ENCODE results near the gene NAA80.

DNA sequence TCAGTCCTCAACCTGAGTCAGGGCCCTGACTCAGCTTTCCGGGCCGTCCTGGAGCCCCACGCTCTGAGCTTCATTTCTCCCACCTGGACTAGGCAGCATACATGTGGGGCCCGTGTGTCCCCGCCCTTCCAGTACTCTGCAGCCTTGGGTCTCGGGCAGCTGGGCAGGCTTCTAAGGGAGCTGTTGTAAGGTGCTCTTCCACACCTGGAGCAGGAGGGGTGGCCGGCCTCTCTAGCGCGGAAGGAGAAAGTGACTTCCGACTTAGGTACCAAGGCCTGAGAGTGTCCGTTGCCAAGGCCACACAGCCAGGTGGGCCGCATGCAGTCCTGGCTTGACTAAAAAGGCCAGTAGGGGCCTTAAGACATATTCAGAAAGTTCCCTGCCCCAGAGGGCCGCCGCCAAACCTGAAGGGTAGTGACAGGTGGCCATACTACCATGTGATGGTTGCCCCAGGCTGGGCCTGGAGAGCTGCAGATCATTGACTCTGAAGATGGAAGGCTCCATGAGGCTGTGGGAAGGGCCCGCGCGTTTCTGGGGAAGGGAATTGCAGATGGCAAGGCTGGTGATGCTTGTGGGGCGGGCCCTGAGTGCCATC is 39.7 kb downstream of the NAA80 start:
- TF ChIP-seq, protein P1, sequence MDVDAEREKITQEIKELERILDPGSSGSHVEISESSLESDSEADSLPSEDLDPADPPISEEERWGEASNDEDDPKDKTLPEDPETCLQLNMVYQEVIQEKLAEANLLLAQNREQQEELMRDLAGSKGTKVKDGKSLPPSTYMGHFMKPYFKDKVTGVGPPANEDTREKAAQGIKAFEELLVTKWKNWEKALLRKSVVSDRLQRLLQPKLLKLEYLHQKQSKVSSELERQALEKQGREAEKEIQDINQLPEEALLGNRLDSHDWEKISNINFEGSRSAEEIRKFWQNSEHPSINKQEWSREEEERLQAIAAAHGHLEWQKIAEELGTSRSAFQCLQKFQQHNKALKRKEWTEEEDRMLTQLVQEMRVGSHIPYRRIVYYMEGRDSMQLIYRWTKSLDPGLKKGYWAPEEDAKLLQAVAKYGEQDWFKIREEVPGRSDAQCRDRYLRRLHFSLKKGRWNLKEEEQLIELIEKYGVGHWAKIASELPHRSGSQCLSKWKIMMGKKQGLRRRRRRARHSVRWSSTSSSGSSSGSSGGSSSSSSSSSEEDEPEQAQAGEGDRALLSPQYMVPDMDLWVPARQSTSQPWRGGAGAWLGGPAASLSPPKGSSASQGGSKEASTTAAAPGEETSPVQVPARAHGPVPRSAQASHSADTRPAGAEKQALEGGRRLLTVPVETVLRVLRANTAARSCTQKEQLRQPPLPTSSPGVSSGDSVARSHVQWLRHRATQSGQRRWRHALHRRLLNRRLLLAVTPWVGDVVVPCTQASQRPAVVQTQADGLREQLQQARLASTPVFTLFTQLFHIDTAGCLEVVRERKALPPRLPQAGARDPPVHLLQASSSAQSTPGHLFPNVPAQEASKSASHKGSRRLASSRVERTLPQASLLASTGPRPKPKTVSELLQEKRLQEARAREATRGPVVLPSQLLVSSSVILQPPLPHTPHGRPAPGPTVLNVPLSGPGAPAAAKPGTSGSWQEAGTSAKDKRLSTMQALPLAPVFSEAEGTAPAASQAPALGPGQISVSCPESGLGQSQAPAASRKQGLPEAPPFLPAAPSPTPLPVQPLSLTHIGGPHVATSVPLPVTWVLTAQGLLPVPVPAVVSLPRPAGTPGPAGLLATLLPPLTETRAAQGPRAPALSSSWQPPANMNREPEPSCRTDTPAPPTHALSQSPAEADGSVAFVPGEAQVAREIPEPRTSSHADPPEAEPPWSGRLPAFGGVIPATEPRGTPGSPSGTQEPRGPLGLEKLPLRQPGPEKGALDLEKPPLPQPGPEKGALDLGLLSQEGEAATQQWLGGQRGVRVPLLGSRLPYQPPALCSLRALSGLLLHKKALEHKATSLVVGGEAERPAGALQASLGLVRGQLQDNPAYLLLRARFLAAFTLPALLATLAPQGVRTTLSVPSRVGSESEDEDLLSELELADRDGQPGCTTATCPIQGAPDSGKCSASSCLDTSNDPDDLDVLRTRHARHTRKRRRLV (CRISPR knock-in tag; IDR thresholded peaks at IDR 0.05): no peak; the same call in 1 of the 2 replicates
- no peak for TF ChIP-seq FOXM1 (CRISPR knock-in tag; IDR thresholded peaks at IDR 0.05)
- no peak for TF ChIP-seq TGIF2 (CRISPR knock-in tag; IDR thresholded peaks at IDR 0.05)
- TF ChIP-seq, protein P2, sequence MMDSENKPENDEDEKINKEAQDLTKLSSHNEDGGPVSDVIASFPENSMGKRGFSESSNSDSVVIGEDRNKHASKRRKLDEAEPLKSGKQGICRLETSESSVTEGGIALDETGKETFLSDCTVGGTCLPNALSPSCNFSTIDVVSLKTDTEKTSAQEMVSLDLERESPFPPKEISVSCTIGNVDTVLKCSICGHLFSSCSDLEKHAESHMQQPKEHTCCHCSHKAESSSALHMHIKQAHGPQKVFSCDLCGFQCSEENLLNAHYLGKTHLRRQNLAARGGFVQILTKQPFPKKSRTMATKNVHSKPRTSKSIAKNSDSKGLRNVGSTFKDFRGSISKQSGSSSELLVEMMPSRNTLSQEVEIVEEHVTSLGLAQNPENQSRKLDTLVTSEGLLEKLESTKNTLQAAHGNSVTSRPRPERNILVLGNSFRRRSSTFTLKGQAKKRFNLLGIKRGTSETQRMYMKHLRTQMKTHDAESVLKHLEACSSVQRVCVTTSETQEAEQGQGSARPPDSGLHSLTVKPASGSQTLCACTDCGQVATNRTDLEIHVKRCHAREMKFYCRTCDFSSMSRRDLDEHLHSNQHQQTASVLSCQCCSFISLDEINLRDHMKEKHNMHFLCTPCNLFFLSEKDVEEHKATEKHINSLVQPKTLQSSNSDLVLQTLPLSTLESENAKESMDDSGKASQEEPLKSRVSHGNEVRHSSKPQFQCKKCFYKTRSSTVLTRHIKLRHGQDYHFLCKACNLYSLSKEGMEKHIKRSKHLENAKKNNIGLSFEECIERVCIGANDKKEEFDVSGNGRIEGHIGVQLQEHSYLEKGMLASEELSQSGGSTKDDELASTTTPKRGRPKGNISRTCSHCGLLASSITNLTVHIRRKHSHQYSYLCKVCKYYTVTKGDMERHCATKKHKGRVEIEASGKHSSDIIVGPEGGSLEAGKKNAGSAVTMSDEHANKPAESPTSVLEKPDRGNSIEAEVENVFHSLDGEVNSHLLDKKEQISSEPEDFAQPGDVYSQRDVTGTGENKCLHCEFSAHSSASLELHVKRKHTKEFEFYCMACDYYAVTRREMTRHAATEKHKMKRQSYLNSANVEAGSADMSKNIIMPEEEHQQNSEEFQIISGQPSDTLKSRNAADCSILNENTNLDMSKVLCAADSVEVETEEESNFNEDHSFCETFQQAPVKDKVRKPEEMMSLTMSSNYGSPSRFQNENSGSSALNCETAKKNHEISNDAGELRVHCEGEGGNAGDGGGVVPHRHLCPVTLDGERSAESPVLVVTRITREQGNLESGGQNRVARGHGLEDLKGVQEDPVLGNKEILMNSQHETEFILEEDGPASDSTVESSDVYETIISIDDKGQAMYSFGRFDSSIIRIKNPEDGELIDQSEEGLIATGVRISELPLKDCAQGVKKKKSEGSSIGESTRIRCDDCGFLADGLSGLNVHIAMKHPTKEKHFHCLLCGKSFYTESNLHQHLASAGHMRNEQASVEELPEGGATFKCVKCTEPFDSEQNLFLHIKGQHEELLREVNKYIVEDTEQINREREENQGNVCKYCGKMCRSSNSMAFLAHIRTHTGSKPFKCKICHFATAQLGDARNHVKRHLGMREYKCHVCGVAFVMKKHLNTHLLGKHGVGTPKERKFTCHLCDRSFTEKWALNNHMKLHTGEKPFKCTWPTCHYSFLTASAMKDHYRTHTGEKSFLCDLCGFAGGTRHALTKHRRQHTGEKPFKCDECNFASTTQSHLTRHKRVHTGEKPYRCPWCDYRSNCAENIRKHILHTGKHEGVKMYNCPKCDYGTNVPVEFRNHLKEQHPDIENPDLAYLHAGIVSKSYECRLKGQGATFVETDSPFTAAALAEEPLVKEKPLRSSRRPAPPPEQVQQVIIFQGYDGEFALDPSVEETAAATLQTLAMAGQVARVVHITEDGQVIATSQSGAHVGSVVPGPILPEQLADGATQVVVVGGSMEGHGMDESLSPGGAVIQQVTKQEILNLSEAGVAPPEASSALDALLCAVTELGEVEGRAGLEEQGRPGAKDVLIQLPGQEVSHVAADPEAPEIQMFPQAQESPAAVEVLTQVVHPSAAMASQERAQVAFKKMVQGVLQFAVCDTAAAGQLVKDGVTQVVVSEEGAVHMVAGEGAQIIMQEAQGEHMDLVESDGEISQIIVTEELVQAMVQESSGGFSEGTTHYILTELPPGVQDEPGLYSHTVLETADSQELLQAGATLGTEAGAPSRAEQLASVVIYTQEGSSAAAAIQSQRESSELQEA (CRISPR knock-in tag; IDR thresholded peaks at IDR 0.05; ENCODE audit: not compliant biosample characterization): no peak
- no peak for TF ChIP-seq POLR2A (IDR thresholded peaks at IDR 0.05; ENCODE audit: insufficient read depth in 1 of 2, low read depth in 2 of 2, low read length in 2 of 2)
- TF ChIP-seq SP2 (CRISPR knock-in tag; IDR thresholded peaks at IDR 0.05): no peak
- TF ChIP-seq, protein P3, sequence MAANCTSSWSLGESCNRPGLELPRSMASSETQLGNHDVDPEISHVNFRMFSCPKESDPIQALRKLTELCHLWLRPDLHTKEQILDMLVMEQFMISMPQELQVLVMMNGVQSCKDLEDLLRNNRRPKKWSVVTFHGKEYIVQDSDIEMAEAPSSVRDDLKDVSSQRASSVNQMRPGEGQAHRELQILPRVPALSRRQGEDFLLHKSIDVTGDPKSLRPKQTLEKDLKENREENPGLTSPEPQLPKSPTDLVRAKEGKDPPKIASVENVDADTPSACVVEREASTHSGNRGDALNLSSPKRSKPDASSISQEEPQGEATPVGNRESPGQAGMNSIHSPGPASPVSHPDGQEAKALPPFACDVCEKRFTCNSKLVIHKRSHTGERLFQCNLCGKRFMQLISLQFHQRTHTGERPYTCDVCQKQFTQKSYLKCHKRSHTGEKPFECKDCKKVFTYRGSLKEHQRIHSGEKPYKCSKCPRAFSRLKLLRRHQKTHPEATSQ (CRISPR knock-in tag; IDR thresholded peaks at IDR 0.05; ENCODE audit: borderline replicate concordance): no peak
